ENCODE results near the gene PPFIBP1. TPM values are rescaled to one million over a fixed set of nuclear protein-coding genes. Genes with fewer than 3 reads are reported as not detected.
"Not testable (repeated sequence)": the region's sequence is repeated elsewhere in the genome, so short reads cannot be mapped to it uniquely, and the experiment has no call there.

The PPFIBP1 gene
- total RNA-seq, 1 donor from 2014 or later, result 56.4 TPM

DNA sequence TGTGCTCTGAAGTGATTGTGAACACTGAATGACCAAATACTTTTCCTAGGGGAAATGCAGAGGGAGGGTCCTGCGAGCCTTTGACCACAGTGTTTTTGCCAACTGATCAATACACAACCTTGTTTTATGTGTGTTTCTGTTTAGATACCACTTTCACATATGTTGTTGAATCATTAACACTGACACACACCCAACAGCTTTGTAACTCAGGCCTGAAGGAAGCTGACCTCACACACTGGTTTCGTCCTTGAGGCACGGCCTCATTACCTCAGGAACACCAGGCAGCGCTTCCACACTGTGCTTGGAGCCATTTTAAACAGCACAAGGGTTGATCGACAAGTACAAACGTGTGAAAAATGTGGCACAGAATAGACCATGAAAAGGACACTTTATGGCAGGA, 60.0 kb downstream of the PPFIBP1 start:
- no peak for DNase-seq (ENCODE audit: low spot score in 2 of 2)
- intact Hi-C loops (cut with DNase I), result no loop called here
- TF ChIP-seq, protein P1, sequence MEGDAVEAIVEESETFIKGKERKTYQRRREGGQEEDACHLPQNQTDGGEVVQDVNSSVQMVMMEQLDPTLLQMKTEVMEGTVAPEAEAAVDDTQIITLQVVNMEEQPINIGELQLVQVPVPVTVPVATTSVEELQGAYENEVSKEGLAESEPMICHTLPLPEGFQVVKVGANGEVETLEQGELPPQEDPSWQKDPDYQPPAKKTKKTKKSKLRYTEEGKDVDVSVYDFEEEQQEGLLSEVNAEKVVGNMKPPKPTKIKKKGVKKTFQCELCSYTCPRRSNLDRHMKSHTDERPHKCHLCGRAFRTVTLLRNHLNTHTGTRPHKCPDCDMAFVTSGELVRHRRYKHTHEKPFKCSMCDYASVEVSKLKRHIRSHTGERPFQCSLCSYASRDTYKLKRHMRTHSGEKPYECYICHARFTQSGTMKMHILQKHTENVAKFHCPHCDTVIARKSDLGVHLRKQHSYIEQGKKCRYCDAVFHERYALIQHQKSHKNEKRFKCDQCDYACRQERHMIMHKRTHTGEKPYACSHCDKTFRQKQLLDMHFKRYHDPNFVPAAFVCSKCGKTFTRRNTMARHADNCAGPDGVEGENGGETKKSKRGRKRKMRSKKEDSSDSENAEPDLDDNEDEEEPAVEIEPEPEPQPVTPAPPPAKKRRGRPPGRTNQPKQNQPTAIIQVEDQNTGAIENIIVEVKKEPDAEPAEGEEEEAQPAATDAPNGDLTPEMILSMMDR (IDR thresholded peaks at IDR 0.05), result no peak
- H3K4me3 ChIP-seq, result no peak overlapping the region
- H3K27ac ChIP-seq, result peak overlapping the region; percentile 36 to 38
- H3K4me1 ChIP-seq, result peaks cover 0 to 13% of the 10 kb centered on the region in 2 donors
- no peaks in the 10 kb centered on the region for H3K27me3 ChIP-seq
- peaks cover 0 to 7% of the 10 kb centered on the region in 2 donors for H3K36me3 ChIP-seq
- H3K9me3 ChIP-seq, result no peaks in the 10 kb centered on the region

DNA sequence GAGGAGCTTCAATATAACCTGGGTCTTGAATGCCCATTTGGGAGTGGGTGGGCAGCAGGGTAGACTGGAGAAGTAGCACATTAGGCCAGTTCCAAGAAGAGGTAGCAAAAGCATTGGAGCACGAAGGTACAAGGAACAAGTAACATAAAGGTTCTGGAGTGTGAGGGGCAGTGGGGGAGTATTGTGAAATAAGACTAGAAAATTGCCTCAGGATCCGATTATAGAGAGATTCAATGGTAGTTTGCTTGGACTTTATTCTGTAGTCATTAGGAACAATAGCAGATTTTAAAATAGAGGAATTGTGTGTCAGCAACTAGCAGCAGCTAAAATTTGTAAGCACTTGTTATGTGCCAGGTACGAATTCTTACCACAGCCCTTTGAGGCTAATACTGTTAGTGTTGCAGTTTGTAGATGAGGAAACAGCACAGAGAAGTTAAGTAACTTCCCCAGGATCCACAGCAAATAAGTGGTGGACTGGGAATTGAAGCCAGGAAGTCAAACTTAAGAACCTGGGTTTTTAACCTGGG, 61.8 kb downstream of the PPFIBP1 start:
- peaks cover 0 to 13% of the 10 kb centered on the region in 2 donors for H3K4me1 ChIP-seq
- H3K36me3 ChIP-seq, result no peaks in the 10 kb centered on the region
- no peak overlapping the region for H3K27ac ChIP-seq
- TF ChIP-seq, protein P1 (IDR thresholded peaks at IDR 0.05), result no peak
- H3K4me3 ChIP-seq, result no peak overlapping the region
- DNase-seq (ENCODE audit: low spot score in 2 of 2), result no peak
- intact Hi-C loops (cut with DNase I), result no loop called here
- H3K27me3 ChIP-seq, result no peaks in the 10 kb centered on the region
- no peaks in the 10 kb centered on the region for H3K9me3 ChIP-seq

DNA sequence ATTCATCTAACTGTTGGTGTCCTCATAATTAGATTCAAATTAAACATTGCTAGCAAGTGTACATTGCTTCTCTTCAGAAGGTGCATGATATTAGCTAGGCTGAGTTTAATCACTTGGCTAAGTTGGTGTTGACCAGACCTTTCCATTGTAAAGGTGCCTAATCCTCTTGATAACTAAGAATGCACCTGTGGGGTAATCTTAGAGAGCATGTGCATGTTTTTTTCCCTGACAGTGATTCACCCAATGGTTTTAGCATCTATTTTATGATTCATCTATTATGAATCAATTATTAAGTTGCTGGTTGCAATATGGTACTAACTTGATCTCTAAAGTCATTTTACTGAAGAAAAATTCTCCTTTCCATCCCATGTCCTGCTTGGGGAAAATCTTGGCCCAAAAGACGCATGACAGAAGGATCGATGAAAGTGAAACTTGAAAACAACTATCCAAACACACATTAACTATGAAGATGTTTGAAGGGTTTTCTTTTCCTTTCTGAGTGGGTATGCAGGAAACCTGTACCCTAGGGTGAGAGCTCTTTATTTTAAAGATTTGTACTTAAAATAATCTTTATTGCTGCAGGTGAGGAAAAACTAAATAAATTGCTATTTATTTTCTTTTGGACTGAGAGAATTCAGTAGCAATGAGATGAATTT, 64.2 kb downstream of the PPFIBP1 start:
- H3K9me3 ChIP-seq; H3K27me3 ChIP-seq; H3K27ac ChIP-seq; H3K36me3 ChIP-seq; intact Hi-C loops (cut with DNase I); H3K4me3 ChIP-seq; DNase-seq (ENCODE audit: low spot score in 2 of 2): not testable (repeated sequence)
- peaks cover 0 to 13% of the 10 kb centered on the region in 2 donors for H3K4me1 ChIP-seq

DNA sequence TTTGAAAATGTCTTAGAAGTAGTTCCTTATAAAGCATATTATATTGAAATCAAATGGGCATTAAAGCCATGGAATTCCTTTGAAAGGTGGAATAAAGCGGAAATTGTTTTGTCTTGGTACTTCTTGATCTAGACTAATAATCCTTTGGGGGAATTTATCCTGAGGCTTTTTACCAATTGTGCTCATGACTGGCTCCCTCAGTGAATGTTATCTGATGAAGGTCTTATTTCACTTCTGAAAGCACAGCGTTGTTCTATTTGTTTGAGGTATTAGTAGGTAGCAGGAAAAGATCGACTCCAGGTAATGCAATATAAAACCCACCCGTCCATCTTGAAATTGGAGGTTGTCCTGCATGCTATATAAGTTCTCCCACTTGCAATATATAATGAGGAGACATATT, 64.8 kb downstream of the PPFIBP1 start:
- intact Hi-C loops (cut with DNase I), result no loop called here
- Histone ChIP-seq H3K4me3 (no peak overlapping the region), H3K27ac (no peak overlapping the region), H3K4me1 (peaks cover 0 to 12% of the 10 kb centered on the region in 2 donors), H3K27me3 (no peaks in the 10 kb centered on the region), H3K9me3 (no peaks in the 10 kb centered on the region), H3K36me3 (no peaks in the 10 kb centered on the region)
- no peak for DNase-seq (ENCODE audit: low spot score in 2 of 2)
- TF ChIP-seq, protein P1 (IDR thresholded peaks at IDR 0.05), result no peak

DNA sequence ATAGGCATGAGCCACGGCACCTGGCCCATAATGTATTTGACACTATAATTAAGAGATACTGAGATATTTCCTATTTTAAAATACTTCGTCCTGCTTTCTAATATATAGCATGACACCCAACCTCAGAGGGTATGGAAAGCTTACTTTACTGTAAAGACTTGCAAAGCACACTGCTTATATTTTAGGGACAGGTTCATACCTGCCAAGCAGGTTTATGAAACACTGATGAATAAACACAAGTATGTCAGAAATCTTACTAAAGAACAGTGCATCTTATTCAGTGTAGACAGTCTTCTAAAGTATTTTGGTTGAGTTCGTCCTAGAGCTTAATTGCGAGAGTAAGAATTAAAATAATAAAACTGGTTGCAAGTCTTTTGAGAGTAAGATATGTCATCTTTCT, 65.4 kb downstream of the PPFIBP1 start:
- no peak for DNase-seq (ENCODE audit: low spot score in 2 of 2)

DNA sequence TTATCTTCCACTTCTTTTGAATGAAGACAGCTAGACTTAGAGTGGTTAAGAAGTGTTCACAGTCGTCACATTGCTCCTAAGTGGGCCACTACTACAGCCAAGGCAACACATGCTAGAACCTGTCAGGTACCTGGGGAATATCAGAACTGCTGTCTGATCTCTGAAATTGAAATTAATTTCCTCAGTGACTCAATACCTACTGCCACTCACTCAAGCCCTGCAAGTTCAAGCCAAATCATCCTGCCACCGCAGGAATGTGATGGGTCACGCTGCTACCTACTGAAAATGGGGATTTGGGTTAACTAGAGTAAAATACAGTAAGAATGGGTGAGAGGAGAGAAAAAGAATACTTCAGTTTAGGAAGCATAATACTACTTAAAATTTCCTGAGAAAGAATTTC, 67.7 kb downstream of the PPFIBP1 start:
- H3K27ac ChIP-seq, result peak overlapping the region in 1 of 2 donors; percentile 64
- H3K36me3 ChIP-seq; H3K4me3 ChIP-seq; H3K27me3 ChIP-seq; H3K9me3 ChIP-seq; DNase-seq (ENCODE audit: low spot score in 2 of 2): not testable (repeated sequence)
- intact Hi-C loops (cut with DNase I), result loop anchor here (2.0 to 5.0 kb wide), 2 partner anchors 36 to 43 kb away; no protein-coding TSS in a partner anchor
- H3K4me1 ChIP-seq, result peaks cover 2 to 26% of the 10 kb centered on the region in 2 donors

More for the DNA sequence above, 65.4 kb downstream of the PPFIBP1 start:
- H3K27ac ChIP-seq, result no peak overlapping the region
- TF ChIP-seq, protein P1 (IDR thresholded peaks at IDR 0.05), result no peak
- H3K27me3 ChIP-seq, result no peaks in the 10 kb centered on the region
- intact Hi-C loops (cut with DNase I), result no loop called here
- peaks cover 0 to 12% of the 10 kb centered on the region in 2 donors for H3K4me1 ChIP-seq
- H3K36me3 ChIP-seq, result no peaks in the 10 kb centered on the region
- H3K4me3 ChIP-seq, result no peak overlapping the region
- H3K9me3 ChIP-seq, result no peaks in the 10 kb centered on the region
